ENCODE measurements around the gene APOE.

- TF ChIP-seq SIN3A (IDR thresholded peaks at IDR 0.05; ENCODE audit: borderline replicate concordance, insufficient read depth, low read length) = no peak
- no peak for TF ChIP-seq REST (IDR thresholded peaks at IDR 0.05; ENCODE audit: insufficient read depth in 1 of 2, low read depth in 2 of 2, low read length in 2 of 2)
Observed at GRCh38 chr19:44957526-44957925, 51.9 kb downstream of the APOE start.

Data from PFSK-1 (cell line).